ENCODE results near the gene SEPTIN8.

SEPTIN8 gene

GRCh38 chr5:132773601-132774355 is 3.3 kb downstream of the SEPTIN8 start:
- no peak for TF ChIP-seq CTCF (IDR thresholded peaks at IDR 0.05; ENCODE audit: low read depth, low read length)
- no peak overlapping the region for H3K4me3 ChIP-seq (ENCODE audit: low read depth, low read length)

GRCh38 chr5:132773114-132773513 is 3.9 kb downstream of the SEPTIN8 start:
- no peak for TF ChIP-seq CTCF (IDR thresholded peaks at IDR 0.05; ENCODE audit: low read depth, low read length)
- no peak overlapping the region for H3K4me3 ChIP-seq (ENCODE audit: low read depth, low read length)

GRCh38 chr5:132772291-132773070 is 4.6 kb downstream of the SEPTIN8 start:
- H3K4me3 ChIP-seq (ENCODE audit: low read depth, low read length) = no peak overlapping the region
- TF ChIP-seq CTCF (IDR thresholded peaks at IDR 0.05; ENCODE audit: low read depth, low read length) = no peak

GRCh38 chr5:132771503-132771998 is 5.5 kb downstream of the SEPTIN8 start:
- no peak for TF ChIP-seq CTCF (IDR thresholded peaks at IDR 0.05; ENCODE audit: low read depth, low read length)
- H3K4me3 ChIP-seq (ENCODE audit: low read depth, low read length) = no peak overlapping the region

- no peak for TF ChIP-seq CTCF (IDR thresholded peaks at IDR 0.05; ENCODE audit: low read depth, low read length)
Measured at GRCh38 chr5:132770476-132771159, 6.4 kb downstream of the SEPTIN8 start.

GRCh38 chr5:132768485-132768868 is 8.6 kb downstream of the SEPTIN8 start:
- TF ChIP-seq CTCF (IDR thresholded peaks at IDR 0.05; ENCODE audit: low read depth, low read length) = no peak
- no peak overlapping the region for H3K4me3 ChIP-seq (ENCODE audit: low read depth, low read length)

More at GRCh38 chr5:132770476-132771159, 6.4 kb downstream of the SEPTIN8 start:
- no peak overlapping the region for H3K4me3 ChIP-seq (ENCODE audit: low read depth, low read length)

All from WI38 (cell line).